Neural cell (in vitro differentiated cells): Measurements from ENCODE around the gene AFAP1L1. TPM values are rescaled to one million over a fixed set of nuclear protein-coding genes. Genes with fewer than 3 reads are reported as not detected.

ENCODE experiments used
- H2AFZ ChIP-seq: fragments of 200-600, 300-800 bp; sonication (generic), shearing (Covaris generic); 2 replicates; pipeline ENCODE4 v1.6.0; 2014; ENCODE audit warnings: low read depth, mild to moderate bottlenecking, antibody characterized with exemption, low read length, moderate library complexity
- H3F3A ChIP-seq: fragments of 200-600 bp; shearing (Covaris generic); 2 replicates; pipeline ENCODE4 v1.6.1; 2016; ENCODE audit warnings: mild to moderate bottlenecking, moderate library complexity, mixed read lengths, antibody characterized with exemption, low read length; ENCODE audit not compliant: insufficient read depth, poor library complexity, severe bottlenecking
- H3K27ac ChIP-seq: fragments of 200-600, 300-800 bp; sonication (generic), shearing (Covaris generic); 2 replicates; pipeline ENCODE4 v1.5.1; 2014; ENCODE audit warnings: mild to moderate bottlenecking, low read length, moderate library complexity
- H3K27me3 ChIP-seq: fragments of 300-800, 200-600 bp; sonication (generic), shearing (Covaris generic); 2 replicates; pipeline ENCODE4 v1.6.0; 2014; ENCODE audit warnings: mild to moderate bottlenecking, low read depth, low read length, moderate library complexity; ENCODE audit not compliant: insufficient read depth
- H3K36me3 ChIP-seq: fragments of 300-800, 200-600 bp; sonication (generic), shearing (Covaris generic); 2 replicates; pipeline ENCODE4 v1.5.1; 2014; ENCODE audit warnings: mild to moderate bottlenecking, antibody characterized with exemption, low read length, moderate library complexity; ENCODE audit not compliant: insufficient read depth
- H3K4me2 ChIP-seq: fragments of 300-800, 200-600 bp; sonication (generic), shearing (Covaris generic); 2 replicates; pipeline ENCODE4 v1.6.0; 2014; ENCODE audit warnings: mild to moderate bottlenecking, low read length
- H3K4me3 ChIP-seq: fragments of 300-800, 200-600 bp; sonication (generic), shearing (Covaris generic); 2 replicates; pipeline ENCODE4 v1.5.1; 2014; ENCODE audit warnings: mild to moderate bottlenecking, low read length, moderate library complexity
- H3K79me2 ChIP-seq: fragments of 200-600 bp; shearing (Covaris generic); replicated peaks from 2 replicates; pipeline ENCODE4 v1.6.0; 2014; ENCODE audit warnings: mild to moderate bottlenecking, low read length, moderate library complexity; ENCODE audit not compliant: insufficient read depth
- H3K9ac ChIP-seq: fragments of 300-800, 200-600 bp; sonication (generic), shearing (Covaris generic); 2 replicates; pipeline ENCODE4 v1.6.1; 2016; ENCODE audit warnings: mild to moderate bottlenecking, low read length, mixed read lengths
- H3K9me2 ChIP-seq: fragments of 200-600 bp; shearing (Covaris generic); 2 replicates; pipeline ENCODE4 v1.6.1; 2016; ENCODE audit warnings: mild to moderate bottlenecking, low read length, mixed read lengths; ENCODE audit not compliant: insufficient read depth
- H3K9me3 ChIP-seq: fragments of 200-600, 300-800 bp; sonication (generic), shearing (Covaris generic); 2 replicates; pipeline ENCODE4 v1.6.1; 2016; ENCODE audit warnings: mild to moderate bottlenecking, mixed run types, low read length, moderate library complexity, mixed read lengths
- H4K20me1 ChIP-seq: fragments of 200-600 bp; shearing (Covaris generic); 2 replicates; pipeline ENCODE4 v1.6.1; 2016; ENCODE audit warnings: mild to moderate bottlenecking, mixed run types; ENCODE audit not compliant: insufficient read depth
- EP300 ChIP-seq: fragments of 450-650 bp; conservative IDR thresholded peaks from 2 replicates; pipeline ENCODE4 v1.6.1; 2014; ENCODE audit warnings: antibody characterized with exemption, mild to moderate bottlenecking, moderate library complexity; ENCODE audit not compliant: poor library complexity, severe bottlenecking
- EZH2 ChIP-seq: fragments of 200-600, 300-800 bp; shearing (Covaris generic), sonication (generic); IDR thresholded peaks from 2 replicates; pipeline ENCODE4 v1.6.1; 2014; ENCODE audit warnings: antibody characterized with exemption, low read length, borderline replicate concordance, mild to moderate bottlenecking; ENCODE audit not compliant: insufficient read depth, poor library complexity, severe bottlenecking
- MXI1 ChIP-seq: fragments of 450-650 bp; conservative IDR thresholded peaks from 2 replicates; pipeline ENCODE4 v1.6.1; 2014; ENCODE audit warnings: antibody characterized with exemption, mild to moderate bottlenecking; ENCODE audit not compliant: poor library complexity, severe bottlenecking
- POLR2AphosphoS5 ChIP-seq: IDR thresholded peaks from 2 replicates; pipeline ENCODE4 v1.6.1; 2012
- RAD21 ChIP-seq: fragments of 450-650 bp; conservative IDR thresholded peaks from 2 replicates; pipeline ENCODE4 v1.6.1; 2014; ENCODE audit warnings: antibody characterized with exemption, mild to moderate bottlenecking, moderate library complexity
- SMC3 ChIP-seq: fragments of 450-650 bp; conservative IDR thresholded peaks from 2 replicates; pipeline ENCODE4 v1.6.1; 2014; ENCODE audit warnings: antibody characterized with exemption, mild to moderate bottlenecking, moderate library complexity; ENCODE audit not compliant: poor library complexity
- TAF1 ChIP-seq: IDR thresholded peaks from 2 replicates; pipeline ENCODE4 v1.6.1; 2012; ENCODE audit warnings: low read depth
- polyA plus RNA-seq: library from polyadenylated mRNA; depleted of rRNA; stranded (reverse); fragments of >200 nt; gene quantifications from 2 replicates; pipeline ENCODE4 v1.2.3, GENCODE V29; 2014
- TF ChIP-seq, protein P1 (sequence below): IDR thresholded peaks from 2 replicates; pipeline ENCODE4 v1.6.1; 2012; ENCODE audit warnings: borderline replicate concordance
- TF ChIP-seq, protein P2 (sequence below): fragments of 450-650 bp; IDR thresholded peaks from 2 replicates; pipeline ENCODE4 v1.5.1; 2014; ENCODE audit warnings: antibody characterized with exemption, mild to moderate bottlenecking, moderate library complexity; ENCODE audit not compliant: poor library complexity, severe bottlenecking

The AFAP1L1 gene
- polyA plus RNA-seq, 1 donor from 2014 or later, result not detected

DNA sequence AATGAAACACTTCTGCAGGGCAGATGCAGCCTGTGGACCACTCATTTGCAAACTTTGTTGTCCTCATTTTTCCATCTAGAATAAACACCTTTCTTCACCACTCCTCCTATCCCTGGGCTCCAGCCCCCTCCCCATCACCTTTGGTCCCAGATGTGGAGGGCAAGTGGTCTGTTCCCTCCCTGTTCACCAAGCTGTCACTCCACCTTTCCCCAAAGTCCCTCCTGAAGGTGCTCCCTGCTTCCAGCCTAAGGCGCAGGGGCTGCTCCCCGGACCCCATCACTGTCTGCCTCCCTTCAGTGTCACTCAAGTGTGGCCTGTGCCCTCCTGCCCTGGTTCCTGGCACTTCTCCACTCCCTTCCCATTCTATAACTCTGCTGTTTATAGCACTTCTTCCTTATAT, 93.1 kb downstream of the AFAP1L1 start:
- no peak for TF ChIP-seq RAD21
- no peak for TF ChIP-seq EZH2
- TF ChIP-seq EP300, result no peak
- no peak for TF ChIP-seq TAF1
- TF ChIP-seq SMC3, result no peak
- no peak for TF ChIP-seq POLR2AphosphoS5
- TF ChIP-seq, protein P1, sequence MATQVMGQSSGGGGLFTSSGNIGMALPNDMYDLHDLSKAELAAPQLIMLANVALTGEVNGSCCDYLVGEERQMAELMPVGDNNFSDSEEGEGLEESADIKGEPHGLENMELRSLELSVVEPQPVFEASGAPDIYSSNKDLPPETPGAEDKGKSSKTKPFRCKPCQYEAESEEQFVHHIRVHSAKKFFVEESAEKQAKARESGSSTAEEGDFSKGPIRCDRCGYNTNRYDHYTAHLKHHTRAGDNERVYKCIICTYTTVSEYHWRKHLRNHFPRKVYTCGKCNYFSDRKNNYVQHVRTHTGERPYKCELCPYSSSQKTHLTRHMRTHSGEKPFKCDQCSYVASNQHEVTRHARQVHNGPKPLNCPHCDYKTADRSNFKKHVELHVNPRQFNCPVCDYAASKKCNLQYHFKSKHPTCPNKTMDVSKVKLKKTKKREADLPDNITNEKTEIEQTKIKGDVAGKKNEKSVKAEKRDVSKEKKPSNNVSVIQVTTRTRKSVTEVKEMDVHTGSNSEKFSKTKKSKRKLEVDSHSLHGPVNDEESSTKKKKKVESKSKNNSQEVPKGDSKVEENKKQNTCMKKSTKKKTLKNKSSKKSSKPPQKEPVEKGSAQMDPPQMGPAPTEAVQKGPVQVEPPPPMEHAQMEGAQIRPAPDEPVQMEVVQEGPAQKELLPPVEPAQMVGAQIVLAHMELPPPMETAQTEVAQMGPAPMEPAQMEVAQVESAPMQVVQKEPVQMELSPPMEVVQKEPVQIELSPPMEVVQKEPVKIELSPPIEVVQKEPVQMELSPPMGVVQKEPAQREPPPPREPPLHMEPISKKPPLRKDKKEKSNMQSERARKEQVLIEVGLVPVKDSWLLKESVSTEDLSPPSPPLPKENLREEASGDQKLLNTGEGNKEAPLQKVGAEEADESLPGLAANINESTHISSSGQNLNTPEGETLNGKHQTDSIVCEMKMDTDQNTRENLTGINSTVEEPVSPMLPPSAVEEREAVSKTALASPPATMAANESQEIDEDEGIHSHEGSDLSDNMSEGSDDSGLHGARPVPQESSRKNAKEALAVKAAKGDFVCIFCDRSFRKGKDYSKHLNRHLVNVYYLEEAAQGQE, result no peak
- TF ChIP-seq MXI1, result no peak
- TF ChIP-seq, protein P2, sequence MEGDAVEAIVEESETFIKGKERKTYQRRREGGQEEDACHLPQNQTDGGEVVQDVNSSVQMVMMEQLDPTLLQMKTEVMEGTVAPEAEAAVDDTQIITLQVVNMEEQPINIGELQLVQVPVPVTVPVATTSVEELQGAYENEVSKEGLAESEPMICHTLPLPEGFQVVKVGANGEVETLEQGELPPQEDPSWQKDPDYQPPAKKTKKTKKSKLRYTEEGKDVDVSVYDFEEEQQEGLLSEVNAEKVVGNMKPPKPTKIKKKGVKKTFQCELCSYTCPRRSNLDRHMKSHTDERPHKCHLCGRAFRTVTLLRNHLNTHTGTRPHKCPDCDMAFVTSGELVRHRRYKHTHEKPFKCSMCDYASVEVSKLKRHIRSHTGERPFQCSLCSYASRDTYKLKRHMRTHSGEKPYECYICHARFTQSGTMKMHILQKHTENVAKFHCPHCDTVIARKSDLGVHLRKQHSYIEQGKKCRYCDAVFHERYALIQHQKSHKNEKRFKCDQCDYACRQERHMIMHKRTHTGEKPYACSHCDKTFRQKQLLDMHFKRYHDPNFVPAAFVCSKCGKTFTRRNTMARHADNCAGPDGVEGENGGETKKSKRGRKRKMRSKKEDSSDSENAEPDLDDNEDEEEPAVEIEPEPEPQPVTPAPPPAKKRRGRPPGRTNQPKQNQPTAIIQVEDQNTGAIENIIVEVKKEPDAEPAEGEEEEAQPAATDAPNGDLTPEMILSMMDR, result no peak

DNA sequence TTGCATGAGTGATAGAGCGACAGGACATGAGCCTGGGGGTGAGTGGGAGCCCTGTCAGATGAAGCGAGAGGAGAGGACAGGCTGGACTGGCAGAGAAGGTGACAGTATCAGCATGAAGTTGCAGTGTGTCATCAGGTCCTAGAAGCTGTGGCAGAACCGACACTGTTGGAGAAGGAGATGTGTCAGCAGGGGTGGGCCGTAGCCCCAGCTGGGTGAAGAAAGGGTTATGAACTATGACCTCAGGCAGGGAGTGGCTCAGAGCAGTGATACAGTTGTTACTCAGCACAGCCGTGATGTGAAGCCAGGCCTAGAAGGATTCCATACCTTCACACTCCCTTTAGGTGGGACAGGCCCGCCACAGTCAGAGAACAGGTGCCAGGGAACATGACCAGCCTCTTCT, 93.8 kb downstream of the AFAP1L1 start:
- Histone ChIP-seq H3K36me3 (no peaks in the 10 kb centered on the region), H2AFZ (no peak overlapping the region), H3K9me3 (no peaks in the 10 kb centered on the region), H3F3A (no peaks in the 10 kb centered on the region), H4K20me1 (no peaks in the 10 kb centered on the region), H3K27ac (no peak overlapping the region), H3K4me3 (no peak overlapping the region), H3K9me2 (no peaks in the 10 kb centered on the region), H3K27me3 (no peaks in the 10 kb centered on the region), H3K9ac (no peak overlapping the region), H3K4me2 (no peak overlapping the region), H3K79me2 (no peaks in the 10 kb centered on the region)
- no peak for TF ChIP-seq SMC3
- TF ChIP-seq, protein P2, result no peak
- TF ChIP-seq MXI1, result no peak
- no peak for TF ChIP-seq TAF1
- TF ChIP-seq, protein P1, result no peak
- TF ChIP-seq EP300, result no peak
- no peak for TF ChIP-seq POLR2AphosphoS5
- no peak for TF ChIP-seq EZH2
- no peak for TF ChIP-seq RAD21

More for the DNA sequence above, 93.1 kb downstream of the AFAP1L1 start:
- Histone ChIP-seq H3F3A (no peaks in the 10 kb centered on the region), H3K27ac (no peak overlapping the region), H2AFZ (no peak overlapping the region), H4K20me1 (no peaks in the 10 kb centered on the region), H3K27me3 (no peaks in the 10 kb centered on the region), H3K79me2 (no peaks in the 10 kb centered on the region), H3K9ac (no peak overlapping the region), H3K9me3 (no peaks in the 10 kb centered on the region), H3K36me3 (no peaks in the 10 kb centered on the region), H3K4me3 (no peak overlapping the region), H3K9me2 (no peaks in the 10 kb centered on the region), H3K4me2 (no peak overlapping the region)
